ENCODE data around the gene IDH3A. TPM values are rescaled to one million over a fixed set of nuclear protein-coding genes. Genes with fewer than 3 reads are reported as not detected.

The IDH3A gene
- total RNA-seq, 6 experiments from 2014 or later = 67.3 to 82.1 (median 78.3) TPM

DNA sequence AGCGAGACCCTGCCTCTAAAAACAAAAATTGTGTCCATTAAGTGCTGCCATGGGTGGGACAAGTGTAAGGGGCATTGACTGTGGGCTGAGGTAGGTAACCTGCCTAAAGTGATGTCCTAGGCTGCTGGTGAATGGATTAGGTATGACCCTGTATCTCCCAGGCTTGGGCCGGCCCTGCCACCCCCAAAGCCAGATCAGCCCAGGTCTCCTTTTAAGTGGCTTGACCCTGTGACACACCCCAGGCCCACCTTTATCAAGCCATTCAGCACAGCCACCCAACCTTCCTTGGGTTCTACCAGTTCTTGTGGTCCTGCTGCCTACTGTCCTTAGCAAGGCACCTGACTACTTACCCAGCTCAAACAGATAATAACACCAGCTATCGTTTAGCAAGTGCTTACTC is 36.6 kb upstream of the IDH3A start:
- Mint-ChIP-seq H3K4me1 (ENCODE audit: low read depth) (no peaks in the 10 kb centered on the region), H3K4me3 (no peak overlapping the region), H3K27ac (no peak overlapping the region), H3K9me3 (no peaks in the 10 kb centered on the region), H3K27me3 (ENCODE audit: insufficient read depth) (peaks cover 13% of the 10 kb centered on the region), H3K36me3 (ENCODE audit: low read depth) (no peaks in the 10 kb centered on the region)
- no peak for DNase-seq
- TF ChIP-seq CTCF (IDR thresholded peaks at IDR 0.05) = no peak

- DNase-seq = no peak
- Mint-ChIP-seq H3K4me1 (ENCODE audit: low read depth) (no peaks in the 10 kb centered on the region), H3K36me3 (ENCODE audit: low read depth) (no peaks in the 10 kb centered on the region), H3K27ac (no peak overlapping the region), H3K4me3 (no peak overlapping the region), H3K27me3 (ENCODE audit: insufficient read depth) (peaks cover 39% of the 10 kb centered on the region), H3K9me3 (no peaks in the 10 kb centered on the region)
- no peak for TF ChIP-seq CTCF (IDR thresholded peaks at IDR 0.05)
Observed at GRCh38 chr15:78120523-78120922, 28.6 kb upstream of the IDH3A start.

GRCh38 chr15:78125267-78125666 is 23.9 kb upstream of the IDH3A start:
- H3K4me3 Mint-ChIP-seq = no peak overlapping the region
- H3K36me3 Mint-ChIP-seq (ENCODE audit: low read depth) = no peaks in the 10 kb centered on the region
- DNase-seq = no peak
- H3K4me1 Mint-ChIP-seq (ENCODE audit: low read depth) = no peaks in the 10 kb centered on the region
- H3K27me3 Mint-ChIP-seq (ENCODE audit: insufficient read depth) = peaks cover 31% of the 10 kb centered on the region
- no peaks in the 10 kb centered on the region for H3K9me3 Mint-ChIP-seq
- H3K27ac Mint-ChIP-seq = no peak overlapping the region
- no peak for TF ChIP-seq CTCF (IDR thresholded peaks at IDR 0.05)

- Mint-ChIP-seq H3K9me3 (no peaks in the 10 kb centered on the region), H3K4me3 (no peak overlapping the region), H3K4me1 (ENCODE audit: low read depth) (peaks cover 7% of the 10 kb centered on the region)
Observed at GRCh38 chr15:78127882-78128281, 21.3 kb upstream of the IDH3A start.

DNA sequence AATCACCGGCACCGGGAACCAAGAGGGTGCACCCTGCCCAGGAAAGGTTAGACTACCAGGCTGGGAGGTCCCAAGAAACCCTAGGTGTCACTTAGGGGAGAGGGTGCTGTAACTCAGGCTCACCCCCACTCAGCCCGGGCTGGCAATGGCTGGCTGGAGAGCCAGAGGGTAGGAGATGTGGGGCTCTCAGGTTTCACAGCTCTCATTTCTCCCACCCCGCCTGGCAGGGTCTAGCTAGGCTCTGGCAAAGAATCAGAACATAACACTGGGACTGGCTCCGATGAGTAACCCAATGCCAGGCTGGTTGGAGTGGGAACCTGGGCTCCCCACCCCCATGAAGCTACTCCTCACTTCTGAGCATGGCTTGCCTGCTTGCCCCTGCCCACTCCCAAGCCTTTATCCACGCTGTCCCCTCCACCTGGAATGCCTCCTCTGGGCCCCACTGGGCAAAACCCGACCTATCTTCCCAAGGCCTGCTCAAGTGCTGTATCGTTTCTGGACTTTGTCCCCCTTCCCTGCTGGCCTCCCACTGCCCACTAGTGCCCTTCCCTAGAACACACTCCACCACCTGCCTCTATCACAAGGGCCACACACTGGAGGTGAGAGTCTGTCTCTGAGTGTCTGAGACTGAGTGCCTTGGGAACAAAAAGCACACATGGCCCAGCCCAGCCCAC is 19.9 kb upstream of the IDH3A start:
- peaks cover 7% of the 10 kb centered on the region for H3K4me1 Mint-ChIP-seq (ENCODE audit: low read depth)
- no peaks in the 10 kb centered on the region for H3K9me3 Mint-ChIP-seq
- DNase-seq = no peak
- H3K27ac Mint-ChIP-seq = no peak overlapping the region
- no peaks in the 10 kb centered on the region for H3K36me3 Mint-ChIP-seq (ENCODE audit: low read depth)
- H3K27me3 Mint-ChIP-seq (ENCODE audit: insufficient read depth) = peaks cover 14% of the 10 kb centered on the region
- H3K4me3 Mint-ChIP-seq = no peak overlapping the region
- TF ChIP-seq CTCF (IDR thresholded peaks at IDR 0.05) = no peak

More at GRCh38 chr15:78127882-78128281, 21.3 kb upstream of the IDH3A start:
- H3K27me3 Mint-ChIP-seq (ENCODE audit: insufficient read depth) = peaks cover 20% of the 10 kb centered on the region
- DNase-seq = no peak
- TF ChIP-seq CTCF (IDR thresholded peaks at IDR 0.05) = no peak
- H3K27ac Mint-ChIP-seq = no peak overlapping the region
- H3K36me3 Mint-ChIP-seq (ENCODE audit: low read depth) = no peaks in the 10 kb centered on the region
